HG03280 (cell line): ENCODE results near the gene GNG7.
"Not testable (repeated sequence)": the region's sequence is repeated elsewhere in the genome, so short reads cannot be mapped to it uniquely, and the experiment has no call there.

Experiments used
- ATAC-seq: cut with Tn5 transposase; IDR thresholded peaks from one replicate; pipeline ENCODE4 v1.9.1; 2021; ENCODE audit warnings: mild to moderate bottlenecking, moderate library complexity; ENCODE audit not compliant: unreplicated experiment

Gene GNG7

DNA sequence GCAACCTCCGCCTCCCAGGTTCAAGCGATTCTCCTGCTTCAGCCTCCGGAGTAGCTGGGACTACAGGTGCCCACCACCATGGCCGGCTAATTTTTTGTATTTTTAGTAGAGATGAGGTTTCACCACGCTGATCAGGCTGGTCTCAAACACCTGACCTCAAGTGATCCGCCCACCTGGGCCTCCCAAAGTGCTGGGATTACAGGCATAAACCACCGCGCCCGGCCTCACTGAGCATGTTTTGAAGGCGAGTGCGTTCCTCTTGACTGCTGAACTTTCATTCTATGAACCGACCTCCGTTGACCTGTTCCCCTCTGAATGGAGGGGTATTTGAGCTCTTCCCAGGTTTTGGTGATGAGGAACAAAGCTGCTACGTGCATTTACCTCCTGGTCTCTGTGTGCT lies 209.0 kb downstream of the GNG7 start:
- not testable (repeated sequence) for ATAC-seq

DNA sequence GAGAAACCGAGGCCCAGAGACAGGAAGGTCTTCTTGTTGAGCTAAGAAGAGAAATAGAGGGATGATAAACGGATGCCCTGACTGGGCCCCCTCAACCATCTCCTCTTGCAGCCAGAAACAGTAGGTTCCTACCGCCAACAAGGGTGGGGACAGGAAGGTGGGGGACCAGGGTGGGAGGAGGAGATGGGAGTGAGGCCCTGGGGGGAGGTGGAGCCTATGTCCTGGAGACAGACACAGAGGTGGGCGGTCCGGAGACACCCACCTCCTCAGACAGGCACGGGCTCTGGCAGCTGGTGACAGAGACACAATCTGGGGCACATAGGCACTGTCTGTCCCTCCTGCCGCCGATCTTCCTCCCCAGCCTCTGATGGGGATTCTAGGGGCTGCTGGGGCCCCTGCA lies 209.6 kb downstream of the GNG7 start:
- no peak for ATAC-seq

DNA sequence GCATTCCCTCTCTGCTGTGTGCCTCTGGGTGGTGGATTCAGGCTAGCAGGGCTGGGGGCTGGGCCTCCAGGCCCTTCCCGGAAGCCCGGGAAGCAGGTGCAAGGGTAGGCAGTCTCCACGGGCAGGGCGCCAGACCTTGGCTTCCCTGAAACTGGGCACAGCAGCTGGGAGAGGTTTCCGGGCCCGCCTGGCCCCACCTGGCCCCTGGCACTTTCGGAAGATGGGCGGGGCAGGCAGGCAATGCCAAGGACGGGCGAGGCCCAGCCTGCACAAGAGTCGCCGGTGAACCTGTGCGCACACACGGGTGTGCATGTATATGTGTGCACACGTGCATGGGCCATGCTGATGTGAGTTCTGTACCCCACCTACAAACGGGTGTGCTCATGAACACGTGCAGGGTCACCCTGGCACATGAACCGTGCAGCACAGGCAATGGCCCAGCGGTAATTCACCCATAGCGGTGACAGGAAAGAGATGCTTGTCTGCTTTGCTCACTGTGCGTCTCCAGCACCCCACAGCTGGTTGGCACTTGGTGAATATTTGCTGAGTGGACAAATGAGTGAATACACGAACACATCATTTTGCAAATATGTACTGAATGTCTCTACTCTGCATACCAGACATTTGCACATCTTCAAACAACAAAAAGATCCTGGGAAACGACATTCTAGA lies 211.2 kb downstream of the GNG7 start:
- ATAC-seq: no peak

DNA sequence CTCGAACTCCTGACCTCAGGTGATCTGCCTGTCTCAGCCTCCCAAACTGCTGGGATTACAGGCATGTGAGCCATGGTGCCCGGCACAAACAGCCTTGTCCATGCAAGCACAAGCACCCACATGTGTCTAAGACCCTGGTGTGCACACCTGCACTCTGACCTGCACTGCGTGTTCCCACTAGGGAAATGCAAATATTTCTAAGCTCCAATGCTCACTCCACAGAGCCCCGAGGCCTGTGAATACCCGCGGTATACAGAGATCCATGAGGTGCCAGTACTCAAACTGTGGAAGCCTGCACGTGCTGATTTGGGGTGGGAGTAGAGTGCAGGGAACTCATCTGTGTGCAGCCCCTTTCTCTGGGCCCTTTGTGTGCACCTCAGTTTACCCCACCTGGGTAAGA lies 211.8 kb downstream of the GNG7 start:
- ATAC-seq: no peak

DNA sequence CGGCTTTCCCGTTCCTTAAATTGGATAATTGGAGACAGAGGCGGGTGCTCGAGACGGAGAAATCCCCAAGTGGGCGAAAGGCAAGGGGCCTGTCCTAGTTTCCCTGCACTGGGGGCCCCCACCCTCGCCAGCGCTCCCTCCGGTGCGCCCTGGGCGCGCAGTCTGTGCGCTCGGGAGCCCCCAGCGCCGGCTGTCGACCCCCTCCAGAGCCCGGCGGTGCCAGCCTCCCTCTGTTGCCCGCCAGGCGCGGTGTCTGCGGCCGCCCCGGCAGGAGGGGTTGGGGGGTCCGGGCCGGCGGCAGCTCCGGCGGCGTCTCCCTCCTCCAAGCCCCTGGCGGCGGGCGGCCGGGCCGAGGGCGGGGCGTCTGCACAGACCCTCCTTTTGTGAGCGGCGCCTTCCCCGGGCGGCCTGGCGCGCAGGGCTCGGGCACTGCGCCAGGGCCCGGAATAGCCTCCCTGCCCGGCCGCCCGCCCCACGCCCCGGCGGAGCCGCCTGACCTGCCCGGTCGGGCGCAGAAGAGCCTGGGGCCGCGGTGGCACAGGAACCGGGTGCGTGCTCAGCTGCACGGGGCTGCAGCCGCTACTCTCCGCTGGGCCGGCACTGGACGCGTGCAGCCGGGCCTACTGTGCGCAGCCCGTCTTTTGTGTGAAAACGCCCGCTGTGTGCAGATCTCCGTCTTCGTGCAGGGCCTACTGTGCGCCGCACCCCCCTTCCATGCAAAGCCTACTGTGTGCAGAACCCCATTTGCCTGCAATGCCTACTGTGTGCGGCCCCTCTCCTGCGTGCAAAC lies 213.4 kb downstream of the GNG7 start:
- no peak for ATAC-seq

DNA sequence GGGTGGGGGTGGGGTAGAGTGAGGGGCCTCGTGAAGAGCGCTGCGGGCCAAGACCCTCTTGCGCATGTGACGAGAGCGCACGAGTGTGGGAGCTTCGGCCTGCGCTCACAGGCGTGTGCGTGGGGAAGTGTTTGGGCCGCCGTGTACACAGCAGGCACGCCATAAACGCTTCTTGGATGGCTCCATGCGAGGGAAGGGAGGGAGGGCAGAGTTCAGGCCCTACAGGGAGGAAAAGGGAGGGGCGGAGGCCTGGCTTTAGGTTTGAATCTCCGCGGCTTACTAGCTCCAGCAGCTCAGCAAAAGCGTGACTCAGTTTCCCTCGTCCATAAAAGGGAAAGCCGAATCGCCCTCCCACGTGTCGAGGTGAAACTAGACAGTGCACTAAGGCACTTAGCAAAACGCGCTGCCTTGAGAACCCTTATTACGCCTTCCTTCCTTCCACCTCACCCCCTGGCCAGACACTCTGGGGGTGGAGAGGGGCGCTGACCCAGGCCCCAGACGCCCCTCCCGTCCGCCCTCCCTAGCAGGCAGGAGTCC lies 214.0 kb downstream of the GNG7 start:
- no peak for ATAC-seq

DNA sequence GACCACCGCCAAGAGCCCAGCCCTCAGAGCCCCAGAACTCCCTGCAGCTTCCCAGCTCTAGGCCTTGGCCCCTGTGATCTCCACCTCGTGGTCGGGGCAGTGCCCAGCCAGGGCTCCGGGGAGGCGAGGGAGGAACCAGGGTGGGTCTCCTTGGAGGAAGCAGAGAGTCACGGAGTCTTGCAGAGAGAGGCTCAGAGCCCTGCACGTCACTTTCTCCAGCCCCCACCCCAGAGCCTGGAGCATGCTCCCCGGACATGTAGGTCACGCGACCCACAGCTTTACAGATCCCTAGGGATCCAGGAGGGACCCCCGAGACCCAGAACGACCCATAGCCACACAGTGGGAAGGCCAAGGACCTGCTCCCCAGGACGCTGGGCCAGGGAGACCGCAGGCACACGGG lies 214.7 kb downstream of the GNG7 start:
- no peak for ATAC-seq

DNA sequence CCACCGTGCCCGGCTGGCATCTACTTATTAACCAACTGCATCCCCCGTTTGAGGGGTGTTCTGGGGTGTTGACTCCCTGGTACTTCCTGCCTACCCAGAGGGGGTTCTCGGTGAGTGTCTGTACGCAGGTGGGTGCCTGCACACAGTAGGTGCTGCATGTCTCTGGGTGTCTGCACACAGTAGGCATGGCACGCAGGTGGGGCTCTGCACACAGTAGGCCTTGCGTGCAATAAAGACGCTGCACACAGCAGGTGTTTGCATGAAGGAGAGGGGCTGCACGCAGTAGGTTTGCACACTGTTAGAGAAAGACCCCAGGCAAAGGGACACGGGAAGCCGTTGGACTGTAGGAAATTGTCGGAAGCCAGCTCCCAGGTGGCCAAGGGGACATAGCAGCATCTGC lies 215.4 kb downstream of the GNG7 start:
- no peak for ATAC-seq

DNA sequence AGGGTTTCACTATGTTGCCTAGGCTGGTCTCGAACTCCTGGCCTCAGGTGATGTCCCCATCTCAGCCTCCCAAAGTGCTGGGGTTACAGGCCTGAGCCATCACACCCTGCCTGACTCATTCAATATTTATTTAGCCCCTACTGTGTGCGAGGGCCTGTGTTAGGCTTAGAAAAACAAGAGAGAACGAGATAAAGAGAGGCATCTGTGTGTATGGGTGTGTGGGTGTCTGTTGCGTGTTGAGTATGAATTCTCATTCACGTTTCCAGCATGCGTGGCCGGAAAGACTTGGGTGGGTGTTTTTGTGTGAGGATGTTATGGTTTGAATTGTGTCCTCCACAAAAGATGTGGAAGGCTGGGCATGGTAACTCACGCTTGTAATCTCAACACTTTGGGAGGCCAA lies 217.1 kb downstream of the GNG7 start:
- ATAC-seq: no peak

DNA sequence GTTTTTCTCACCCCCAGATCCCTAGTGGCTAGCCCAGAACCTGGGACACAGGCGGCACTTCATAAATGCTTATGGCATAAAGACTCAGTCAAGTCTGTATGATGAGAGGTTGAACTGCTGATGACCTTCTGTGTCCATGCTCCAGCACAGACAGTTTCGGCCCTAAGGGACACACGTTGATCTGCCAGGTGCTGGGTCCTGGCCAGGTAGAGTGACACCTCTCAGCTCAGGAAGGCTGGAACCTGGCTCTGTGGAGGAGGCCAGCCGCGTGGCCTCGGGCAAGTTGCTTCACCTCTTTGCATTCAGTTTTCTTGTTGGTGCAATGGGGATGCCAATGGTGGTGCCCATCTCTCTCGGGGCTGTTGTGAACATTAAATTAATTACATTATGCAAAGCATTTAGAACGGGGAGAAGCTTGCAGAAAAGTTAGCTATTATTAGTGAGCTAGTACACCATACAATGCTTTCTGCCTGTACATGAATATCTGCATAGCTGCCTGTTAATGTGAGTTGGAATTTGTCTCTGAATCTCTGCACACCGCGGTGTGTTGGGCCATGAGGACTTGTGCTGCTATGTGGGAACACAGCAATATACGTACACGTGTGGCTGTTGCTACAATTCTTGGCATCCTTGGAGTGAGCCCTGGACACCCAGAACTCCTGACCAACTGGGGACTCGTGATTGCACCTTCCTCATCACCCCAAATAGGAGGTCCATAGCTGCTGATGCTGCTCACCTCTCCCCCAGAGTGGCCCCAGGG lies 218.1 kb downstream of the GNG7 start:
- ATAC-seq: no peak

DNA sequence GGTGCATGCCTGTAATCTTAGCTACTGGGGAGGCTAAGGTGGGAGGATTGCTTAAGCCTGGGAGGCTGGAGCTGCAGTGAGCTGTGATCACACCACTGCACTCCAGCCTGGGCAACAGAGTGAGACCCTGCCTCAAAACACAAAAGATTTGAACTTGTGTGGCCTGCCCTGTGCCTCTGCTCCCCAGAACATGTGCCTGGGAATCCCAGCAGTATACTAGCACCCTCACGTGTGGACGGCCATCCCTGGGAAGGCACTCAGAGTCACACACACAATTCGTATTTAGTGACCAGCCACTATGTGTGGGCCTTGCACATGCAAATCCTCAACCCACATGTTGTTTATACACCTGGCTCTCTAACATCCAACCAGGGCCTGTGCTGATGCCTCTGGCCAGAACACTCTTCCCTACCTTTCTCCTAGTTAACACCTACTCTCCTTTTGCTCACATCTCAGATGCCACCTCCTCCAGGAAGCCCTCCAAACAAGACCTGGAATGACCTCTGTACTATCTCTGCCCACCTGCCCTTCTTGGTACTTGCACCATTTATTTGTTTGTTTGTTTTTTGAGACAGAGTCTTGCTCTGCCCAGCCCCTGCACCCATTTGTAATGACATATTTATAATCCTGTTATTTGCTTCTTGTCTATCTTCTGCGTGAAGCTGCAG lies 218.9 kb downstream of the GNG7 start:
- no peak for ATAC-seq

DNA sequence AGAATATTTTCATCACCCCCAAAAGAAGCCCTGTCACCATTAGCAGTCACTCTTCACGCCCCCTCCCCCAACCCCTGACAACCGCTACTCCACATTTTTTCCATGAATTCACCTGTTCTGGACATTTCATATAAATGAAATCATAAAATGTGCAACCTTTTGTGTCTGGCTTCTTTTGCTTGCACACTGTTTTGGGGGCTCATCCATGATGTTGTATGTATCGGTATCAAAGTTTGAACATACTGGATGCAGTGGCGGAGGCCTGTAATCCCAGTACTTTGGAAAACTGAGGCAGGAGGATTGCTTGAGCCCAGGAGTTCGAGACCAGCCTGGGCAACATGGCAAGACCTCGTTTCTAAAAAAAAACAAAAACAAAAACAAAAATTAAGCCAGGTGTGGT lies 219.4 kb downstream of the GNG7 start:
- no peak for ATAC-seq

DNA sequence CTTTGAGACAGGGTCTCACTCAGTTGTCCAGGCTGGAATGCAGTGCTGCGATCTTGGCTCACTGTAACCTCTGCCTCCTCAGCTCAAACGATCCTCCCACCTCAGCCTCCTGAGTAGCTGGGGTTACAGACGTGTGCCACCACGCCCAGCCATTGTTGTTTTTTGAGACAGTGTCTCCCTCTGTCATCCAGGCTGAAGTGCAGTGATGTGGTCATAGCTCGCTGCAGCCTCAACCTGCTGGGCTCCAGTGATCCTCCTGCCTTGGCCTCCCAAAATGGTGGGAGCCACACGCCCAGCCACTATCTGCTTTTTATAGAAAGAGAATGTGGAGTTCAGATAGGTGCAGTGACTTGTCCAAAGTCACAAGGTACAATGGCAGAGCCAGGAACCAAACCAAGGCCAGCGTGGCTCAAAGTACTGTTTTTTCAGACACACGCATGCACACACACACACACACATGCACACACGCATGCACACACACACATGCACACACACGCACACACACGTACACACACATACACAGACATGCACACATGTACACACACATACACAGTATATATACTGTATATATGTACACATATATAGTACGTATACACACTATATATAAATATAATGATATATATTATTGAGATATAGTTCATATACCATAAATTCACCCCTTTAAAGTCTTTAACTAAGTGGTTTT lies 220.0 kb downstream of the GNG7 start:
- no peak for ATAC-seq

DNA sequence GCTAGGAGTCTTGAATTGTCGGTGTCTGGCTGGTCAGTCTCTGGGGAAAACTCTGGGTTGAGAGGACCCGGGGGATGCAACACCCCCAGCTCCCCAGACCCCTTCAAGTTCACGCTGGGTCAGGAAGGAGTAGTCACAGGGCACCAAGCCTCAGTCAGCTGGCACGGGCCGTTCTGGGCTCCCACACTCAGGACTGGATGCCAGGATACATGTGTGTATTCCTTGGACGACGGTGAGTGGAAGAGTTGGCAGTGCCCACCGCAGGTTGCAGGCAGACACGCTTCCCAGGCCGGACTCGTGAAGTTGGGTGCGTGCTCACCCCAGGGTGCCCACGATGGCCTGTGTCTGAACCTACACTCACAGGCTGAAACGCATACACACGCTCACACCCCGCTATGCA lies 221.0 kb downstream of the GNG7 start:
- ATAC-seq: no peak

DNA sequence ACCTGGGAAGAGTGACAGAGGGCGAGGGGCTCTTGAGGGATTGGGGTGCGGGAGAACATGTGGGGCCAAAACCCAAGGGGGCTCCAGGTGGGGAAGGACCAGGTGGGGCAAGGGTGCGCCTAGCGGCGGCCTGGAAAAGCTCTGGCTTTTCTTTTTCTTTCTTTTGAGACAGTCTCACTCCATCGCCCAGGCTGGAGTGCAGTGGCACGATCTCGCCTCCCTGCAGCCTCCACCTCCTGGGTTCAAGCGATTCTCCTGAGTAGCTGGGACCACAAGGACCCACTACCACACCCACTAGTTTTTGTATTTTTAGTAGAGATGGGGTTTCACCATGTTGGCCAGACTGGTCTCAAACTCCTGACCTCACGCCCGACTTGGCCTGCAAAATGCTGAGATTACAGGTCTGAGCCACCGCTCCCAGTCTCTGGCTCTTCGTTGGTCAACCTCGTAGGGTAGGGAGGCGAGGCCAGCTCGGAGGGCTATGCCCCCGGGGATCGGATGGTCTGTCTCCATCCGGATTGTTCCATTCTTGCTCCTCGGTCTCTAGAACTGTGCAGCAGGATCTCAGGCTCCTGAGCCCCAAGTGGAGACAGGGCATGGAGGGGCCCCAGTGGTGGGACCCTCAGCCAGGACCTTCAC lies 222.8 kb downstream of the GNG7 start:
- no peak for ATAC-seq

DNA sequence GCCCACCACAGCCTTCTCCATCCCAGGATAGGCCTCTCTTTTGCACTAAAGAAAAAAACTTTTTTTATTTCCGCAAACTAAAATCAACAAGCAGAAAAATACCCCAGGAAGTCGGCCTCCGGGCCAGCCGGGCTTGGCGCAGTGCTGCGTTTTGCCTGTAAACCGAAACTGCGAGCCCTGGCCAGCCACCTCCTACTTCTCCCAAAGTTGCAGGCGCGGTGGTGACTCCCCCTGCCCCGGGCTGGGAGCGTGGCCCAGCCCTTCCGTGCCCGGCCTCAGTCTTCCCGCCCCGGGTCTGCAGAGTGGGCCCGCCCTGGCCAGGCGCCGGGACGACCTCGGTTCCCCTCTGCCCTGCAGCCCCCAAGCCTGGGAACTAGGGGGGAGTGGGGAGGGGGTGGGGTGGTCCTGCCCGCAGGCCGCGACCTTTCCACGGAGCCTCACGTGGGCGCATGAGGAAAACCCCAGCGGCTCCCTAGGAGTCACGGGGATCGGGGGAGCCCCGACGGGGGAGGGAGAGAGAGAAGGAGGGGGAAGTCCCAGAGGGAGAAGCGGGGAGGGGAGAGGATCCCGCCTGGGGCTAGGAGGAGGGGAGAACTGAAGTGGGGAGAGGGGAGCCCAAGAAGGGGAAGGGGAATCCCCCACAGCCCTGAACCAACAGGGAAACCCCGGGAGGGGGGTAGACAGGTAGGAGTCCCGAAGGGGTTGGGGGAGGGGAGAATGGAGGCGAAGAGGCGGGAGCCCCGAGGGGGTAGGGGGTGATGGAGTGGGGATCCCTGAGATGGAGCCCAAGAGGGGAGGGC lies 223.5 kb downstream of the GNG7 start:
- no peak for ATAC-seq

DNA sequence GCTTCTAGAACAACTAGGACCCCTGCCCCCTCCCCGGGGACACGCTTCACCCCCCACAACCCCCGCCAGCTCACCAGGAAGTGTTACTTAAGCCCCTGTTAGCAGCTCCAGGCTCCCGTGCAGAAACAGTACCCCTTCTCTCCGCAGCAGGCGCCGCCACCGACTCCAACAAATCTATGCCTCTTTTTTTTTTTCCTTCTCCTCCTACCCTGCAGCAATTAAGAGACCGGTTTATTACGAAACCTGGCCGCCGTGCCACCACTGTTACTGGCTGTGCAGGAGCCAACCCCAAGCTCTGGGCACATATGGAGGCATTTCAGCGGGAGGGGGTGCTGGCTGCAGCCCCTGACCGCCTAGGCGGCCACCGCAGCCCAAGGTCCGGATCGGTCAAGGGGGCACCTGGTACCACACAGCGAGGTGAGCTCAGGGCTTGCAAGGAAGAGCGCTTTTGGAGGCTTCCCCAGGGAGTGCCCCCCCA lies 224.2 kb downstream of the GNG7 start:
- no peak for ATAC-seq

DNA sequence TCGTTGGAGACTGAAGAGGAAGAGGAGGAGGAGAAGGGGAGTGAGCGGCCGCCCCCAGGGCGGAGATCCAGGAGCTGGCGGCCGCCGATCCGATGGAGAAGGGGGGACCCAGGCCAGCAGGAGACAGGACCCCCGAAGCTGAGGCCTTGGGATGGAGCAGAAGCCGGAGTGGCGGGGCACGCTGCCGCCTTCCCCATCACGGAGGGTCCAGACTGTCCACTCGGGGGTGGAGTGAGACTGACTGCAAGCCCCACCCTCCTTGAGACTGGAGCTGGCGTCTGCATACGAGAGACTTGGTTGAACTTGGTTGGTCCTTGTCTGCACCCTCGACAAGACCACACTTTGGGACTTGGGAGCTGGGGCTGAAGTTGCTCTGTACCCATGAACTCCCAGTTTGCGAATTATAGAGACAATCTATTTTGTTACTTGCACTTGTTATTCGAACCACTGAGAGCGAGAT lies 224.7 kb downstream of the GNG7 start:
- no peak for ATAC-seq

DNA sequence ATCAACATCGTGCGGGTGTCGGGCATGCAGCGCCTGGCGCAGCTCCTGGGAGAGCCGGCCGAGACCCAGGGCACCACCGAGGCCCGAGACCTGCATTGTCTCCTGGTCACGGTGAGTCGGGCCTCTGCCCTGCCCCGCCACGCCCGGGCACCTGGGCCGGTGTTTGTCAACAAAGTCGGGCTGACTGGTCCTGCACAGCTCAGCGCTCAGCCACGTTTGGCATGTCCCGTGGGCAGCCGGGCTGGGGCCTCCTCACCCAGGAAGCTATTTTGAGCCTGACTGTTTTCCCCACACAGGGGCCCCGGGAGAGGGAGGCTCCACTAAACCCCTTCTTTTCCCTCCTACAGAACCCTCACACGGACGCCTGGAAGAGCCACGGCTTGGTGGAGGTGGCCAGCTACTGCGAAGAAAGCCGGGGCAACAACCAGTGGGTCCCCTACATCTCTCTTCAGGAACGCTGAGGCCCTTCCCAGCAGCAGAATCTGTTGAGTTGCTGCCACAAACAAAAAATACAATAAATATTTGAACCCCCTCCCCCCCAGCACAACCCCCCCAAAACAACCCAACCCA lies 225.3 kb downstream of the GNG7 start:
- no peak for ATAC-seq
